Anterior cingulate cortex (tissue), 58 donors: Measurements from ENCODE around the gene CSRNP3.
"Not testable (repeated sequence)": the region's sequence is repeated elsewhere in the genome, so short reads cannot be mapped to it uniquely, and the experiment has no call there.

Experiments
- DNase-seq, 58 donors: peaks; one replicate each; lab custom pipeline; 2025; lab: John Stamatoyannopoulos, UW

The CSRNP3 gene

DNA sequence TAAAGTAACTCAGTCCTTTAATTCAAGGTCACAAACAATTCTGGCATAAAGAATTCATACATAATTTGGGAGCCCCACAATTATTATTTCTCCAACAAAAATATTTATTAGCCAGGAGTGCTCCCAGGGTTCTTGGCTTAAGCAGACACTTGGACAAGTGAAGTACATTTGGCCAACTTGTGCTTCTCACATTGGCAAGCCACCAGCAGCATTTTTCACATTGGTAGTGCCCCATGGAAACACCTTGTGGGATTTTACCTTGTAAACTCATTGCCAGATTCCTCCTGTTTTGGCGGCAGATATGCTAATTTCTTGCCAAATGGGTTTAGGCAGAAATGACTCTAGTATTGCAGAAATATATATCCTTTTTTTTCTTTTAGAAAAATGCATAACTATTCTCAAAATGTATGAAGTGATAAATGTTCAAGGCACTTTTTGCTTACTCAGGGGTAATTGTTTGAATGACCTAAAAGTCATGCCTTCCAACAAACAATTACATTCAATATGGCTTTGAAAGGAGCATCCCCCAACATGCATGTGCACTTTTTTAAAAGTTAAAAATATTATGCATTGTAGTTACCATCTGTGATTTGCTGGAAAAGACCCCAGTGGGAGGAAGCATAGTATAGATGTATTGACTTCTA, 113.5 kb downstream of the CSRNP3 start:
- DNase-seq = peak in 6 of 58 donors; percentile 0 to 14 (median 3)

DNA sequence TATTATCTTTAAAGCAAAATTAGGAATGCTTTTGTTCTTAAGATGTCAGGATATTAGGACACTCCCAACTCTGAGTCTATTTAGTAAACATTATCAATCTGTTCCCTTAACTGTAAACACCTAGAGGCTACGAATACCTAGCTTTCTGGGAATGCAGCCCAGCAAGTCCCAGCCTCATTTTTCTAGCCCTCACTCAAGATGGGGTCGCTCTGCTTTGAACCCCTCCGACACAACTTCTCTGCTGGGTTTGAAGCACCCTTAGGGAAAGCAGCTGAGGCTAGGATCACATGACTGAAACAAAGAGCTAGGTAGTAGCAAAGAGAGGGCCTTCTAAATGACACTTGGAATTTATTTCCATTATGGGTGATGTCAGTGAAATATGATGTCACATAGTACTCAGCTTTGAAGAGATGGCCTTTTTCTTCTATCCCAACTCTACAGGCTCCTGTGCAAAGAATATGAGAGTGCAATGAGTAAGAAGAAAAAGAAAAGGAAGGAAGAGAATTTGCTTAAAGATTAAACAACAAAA, 114.7 kb downstream of the CSRNP3 start:
- DNase-seq = no peak

DNA sequence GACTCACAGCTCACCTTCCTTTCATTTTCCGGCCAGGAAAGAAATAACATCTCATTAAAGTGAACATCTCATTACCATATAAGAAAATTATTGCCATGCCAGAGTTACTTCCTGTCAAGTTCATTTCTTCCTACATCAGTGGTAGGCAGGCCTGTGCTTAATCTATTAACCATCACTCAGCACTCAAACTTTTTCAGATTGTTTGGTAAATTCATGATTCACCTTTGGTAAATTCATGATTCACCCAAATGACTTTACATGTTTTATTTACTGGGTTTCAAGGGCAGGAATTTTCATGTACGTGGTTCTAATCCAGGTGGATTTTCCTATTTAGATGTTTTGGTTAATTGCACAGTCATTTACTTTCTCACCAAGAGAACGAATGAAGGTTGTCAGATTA, 116.5 kb downstream of the CSRNP3 start:
- no peak for DNase-seq

DNA sequence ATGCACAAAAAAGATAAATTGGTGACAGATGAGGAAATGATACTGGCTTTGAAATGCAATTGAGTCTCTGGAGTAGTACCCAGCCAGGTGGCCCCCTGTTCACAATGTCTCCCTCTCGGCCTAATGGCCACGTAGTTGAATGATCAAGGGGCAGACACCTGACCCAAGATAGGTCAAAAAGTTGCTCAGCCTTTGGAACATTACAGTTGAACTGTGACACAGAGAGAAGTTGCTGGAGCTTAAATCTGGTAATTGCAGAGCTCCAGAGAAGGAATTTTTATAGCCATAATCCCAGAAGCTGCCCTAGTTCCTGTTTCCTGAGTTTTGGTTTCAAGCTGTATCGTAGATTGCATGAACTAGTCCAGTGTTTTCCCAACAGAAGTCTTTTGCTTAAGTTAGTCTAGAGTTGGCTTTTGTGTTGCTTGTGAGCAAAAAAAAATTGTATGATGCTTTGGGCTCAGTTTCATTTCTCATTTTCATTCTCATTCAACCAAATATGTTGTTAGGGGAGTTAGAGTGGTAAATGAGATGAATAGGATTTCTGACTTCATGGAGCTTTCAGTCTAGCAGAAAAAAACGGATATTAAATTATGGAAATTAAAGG, 117.9 kb downstream of the CSRNP3 start:
- no peak for DNase-seq

DNA sequence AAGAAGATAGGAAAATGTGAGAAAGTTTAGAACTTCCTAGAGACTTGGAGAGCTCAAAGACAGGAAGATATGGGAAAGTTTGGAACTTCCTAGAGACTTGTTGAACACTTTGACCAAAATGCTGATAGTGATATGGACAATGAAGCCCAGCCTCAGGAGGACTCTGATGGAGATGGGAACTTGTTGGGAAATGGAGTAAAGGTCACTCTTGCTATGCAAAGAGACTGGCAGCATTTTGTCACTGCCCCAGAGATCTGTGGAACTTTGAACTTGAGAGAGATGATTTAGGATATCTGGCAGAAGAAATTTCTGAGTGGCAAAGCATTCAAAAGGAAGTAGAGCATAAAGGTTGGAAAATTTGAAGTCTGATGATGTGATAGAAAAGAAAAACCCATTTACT, 121.5 kb downstream of the CSRNP3 start:
- DNase-seq = not testable (repeated sequence)

DNA sequence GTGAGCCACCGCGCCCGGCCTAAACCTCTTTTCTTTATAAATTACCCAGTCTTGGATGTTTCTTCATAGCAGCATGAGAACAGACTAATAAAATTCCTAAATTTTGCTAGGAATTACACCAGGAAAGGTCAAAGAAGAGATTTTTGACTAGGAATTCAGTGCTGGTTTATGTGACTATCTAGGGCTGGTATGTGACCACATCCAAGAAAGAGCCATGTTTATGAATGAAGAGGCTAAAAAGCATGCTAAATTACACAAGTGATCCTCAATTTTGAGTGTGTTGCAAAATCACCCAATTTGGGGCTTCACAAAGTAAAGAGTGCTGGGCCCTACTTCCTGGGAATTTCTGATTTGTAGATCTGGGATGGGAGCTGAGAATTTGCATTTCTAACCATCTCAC, 123.6 kb downstream of the CSRNP3 start:
- no peak for DNase-seq

DNA sequence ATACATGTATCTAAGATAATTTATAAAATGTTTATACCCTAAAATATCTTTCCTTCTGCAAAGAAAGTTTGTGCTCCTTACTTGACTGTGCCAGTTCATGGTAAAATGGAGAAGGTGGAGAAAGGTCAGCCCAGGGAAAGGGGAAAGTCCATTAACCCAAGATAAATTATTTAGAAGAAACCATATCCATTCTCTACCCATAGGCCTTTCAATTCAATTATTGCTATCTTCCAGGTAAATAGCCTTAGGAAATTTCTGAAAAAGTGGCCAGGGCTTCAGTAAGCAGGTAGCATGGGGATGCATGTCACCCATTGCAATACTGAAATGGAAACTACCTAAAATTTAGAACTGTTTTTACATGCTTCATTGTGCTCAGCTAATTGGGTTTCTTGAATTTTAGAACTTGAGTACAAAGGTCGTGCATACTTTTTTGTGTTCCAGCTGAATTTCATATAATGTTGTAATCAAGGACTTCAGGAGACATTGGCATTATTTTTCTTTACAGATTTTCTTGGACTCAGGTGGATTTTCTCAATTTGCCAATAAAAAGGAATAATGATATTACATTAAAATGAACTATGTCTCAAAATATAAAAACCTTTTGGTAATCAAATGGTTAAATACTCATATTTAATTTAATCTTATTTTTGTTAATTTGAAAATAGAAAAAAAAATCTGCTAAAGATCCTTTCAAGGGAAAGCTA, 124.9 kb downstream of the CSRNP3 start:
- DNase-seq = no peak

DNA sequence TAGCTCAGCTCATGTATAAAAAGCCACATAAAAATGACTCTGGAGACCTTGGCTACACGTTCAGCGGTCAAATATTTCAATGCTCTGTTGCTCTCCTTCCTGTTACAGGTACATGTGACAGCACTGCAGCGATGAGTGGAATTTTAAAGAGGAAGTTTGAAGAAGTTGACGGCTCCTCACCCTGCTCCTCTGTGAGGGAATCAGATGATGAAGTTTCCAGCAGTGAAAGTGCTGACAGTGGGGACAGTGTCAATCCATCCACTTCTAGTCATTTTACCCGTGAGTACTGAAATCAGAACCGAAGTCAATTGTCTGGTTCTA, 125.4 kb downstream of the CSRNP3 start:
- DNase-seq = no peak

DNA sequence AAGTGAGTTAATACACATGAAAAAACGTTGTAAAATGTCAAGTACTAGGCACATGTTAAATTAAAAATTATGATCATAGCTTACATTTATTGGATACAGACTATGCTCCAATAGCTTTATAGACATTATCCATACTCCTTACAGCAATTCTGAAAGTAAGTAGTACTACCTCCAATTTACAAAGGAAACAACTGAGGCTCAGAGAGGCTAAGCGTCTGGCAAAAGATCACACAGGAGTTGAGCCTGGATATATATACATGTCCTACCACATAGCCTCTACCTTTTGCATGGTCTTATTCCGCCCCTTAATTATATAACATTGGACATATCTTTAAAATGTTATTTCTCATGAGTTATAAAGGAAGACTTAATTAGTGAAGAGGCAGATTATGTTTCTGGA, 127.3 kb downstream of the CSRNP3 start:
- DNase-seq = no peak

DNA sequence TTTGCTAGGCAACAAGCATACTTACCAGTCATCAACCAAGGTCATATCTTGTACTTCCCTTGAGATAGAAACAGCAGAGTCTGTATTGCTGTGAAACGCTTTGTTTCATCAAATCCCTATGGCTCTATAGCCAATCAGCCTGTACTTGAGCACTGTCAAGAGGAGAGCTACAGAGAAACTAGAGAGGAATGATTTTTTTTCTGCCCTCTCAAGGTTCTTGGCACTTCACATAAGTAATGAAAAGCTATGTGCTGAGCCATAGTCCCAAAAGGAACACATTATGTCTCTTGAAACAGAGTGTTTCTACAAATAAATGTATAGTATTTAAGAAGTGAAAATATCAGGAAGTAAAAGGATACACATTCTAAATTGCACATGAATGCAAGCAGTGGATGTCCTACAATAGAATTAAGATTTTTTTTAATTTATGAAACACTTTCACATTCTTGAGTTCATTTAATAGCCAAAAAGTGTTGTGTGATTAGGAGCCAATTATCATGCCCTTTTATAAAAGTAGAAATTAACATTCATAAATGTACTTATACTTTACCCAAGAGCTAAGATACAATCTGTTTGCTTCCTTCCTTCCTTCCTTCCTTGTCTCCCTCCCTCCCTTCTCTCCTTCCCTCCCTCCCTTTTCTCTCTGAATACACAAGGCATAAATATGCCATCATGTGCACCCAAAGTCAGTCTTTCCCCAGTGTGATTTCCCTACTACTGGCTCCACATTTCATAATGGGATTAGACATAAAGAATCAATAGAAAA, 131.8 kb downstream of the CSRNP3 start:
- no peak for DNase-seq

DNA sequence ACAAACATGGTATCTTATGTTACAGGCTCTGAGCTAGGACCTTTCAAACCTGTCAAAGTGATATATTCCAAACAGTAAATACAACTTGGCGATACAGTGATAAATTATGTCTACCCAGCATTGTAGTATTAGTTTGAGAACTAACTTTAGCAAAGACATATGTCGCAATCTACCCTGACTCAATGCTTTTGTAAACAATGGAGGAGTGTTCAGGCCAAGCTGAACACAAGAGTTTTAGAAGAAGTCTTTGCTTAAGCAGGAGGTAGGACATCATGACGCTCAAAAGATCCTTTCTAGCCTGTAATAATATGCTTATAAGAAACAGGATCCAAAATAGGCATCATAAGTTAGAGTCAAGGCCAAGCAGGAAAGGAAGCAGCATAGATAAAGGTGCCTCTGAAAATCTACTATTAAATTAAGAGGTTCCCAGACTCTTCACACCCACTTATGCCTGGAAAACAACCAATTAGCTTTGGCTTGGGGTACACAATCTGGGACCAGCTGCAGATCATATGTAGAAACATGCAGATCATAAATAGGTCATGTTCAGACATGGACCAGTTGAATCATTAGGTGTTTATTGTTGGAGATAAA, 132.5 kb downstream of the CSRNP3 start:
- no peak for DNase-seq

DNA sequence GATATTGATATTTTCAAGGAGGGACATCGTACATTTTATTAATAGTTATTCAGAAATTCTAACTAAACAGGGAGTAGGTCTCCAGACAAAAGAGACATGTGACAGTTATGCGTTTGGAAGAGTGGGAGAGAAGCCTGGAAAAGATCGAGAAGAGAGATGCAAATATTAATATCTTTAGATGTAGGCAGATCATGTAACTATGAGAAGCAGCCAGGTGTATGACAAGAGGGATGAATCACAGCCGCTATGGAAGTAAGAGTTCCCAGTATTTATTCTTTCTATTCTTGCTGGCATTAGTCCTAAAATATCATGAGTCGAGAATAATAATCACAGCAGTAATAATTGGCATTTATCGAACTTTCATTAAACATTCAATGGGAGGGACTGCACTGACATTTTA, 140.2 kb downstream of the CSRNP3 start:
- no peak for DNase-seq

DNA sequence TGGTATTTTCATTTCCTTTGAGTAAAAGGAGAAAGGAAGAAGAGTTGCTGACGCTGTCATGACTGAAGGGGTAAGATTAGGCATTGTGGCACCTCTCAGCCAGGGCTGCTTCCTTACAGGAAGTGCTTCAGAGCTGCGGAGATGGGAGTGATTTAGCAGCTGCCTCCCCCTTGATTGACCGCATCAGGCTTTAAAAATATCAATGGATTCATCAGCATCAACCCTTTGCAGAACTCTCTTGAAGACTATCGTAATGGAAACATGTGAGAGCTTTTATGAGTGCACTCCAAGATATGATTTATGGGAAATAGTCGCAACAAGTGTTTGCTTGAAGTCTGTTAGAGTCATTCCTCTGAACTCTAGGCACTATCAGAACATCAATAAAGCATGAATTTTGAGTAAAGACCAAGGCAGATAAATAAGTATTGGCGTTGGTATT, 141.1 kb downstream of the CSRNP3 start:
- no peak for DNase-seq

DNA sequence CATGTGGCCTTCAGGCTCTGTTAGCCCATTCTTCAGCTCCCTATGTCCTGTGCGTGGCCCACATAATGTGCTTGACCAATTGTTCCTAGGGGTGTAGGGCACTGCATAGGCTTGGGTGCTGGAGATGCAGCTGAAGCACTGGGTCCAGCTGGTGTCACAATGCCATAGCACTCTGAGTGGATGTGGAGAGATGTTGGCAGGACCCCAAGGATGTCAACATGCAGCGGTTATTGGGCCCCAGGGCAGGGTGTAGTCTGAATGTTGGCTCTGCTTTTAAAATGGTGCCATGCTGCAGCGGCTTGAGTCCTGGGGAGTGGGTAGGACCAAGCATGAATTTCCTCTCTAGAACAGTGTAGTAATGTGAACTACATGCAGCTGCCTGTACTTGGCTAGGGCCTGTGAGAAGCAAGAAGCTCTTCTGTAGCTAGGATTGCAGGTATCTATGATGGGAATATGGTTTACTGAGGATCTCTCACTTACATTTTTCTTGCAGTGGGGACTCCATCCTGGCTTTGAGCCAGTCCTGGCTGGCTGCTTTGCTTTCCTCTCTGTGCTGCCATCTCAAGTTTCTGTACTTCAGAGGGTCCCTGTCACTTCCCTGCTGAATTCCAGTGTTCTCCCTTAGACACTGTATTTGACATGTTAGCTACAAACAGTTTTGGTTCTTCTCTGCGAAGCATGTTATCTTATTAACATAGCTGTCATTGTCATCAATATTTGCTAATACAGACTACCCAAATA, 148.4 kb downstream of the CSRNP3 start:
- DNase-seq = no peak

DNA sequence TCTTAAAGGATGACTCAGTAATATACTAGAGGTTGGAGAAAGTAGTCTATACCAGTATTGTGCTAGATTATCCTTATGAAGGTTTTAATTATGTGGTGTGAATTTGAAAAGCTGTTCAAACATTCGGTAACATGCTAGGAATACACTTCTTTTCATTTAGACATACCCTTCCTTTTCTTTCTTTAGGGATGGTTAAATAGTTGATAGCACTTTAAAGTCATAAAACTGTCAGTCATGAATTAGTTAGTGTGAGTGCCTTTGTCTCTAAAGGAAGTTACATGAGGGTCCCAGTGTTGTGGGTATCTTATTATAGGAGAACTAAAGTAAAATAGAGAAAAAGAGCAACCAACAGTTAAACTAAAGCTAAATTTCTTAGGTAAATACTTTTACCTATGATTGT, 149.3 kb downstream of the CSRNP3 start:
- DNase-seq = no peak

DNA sequence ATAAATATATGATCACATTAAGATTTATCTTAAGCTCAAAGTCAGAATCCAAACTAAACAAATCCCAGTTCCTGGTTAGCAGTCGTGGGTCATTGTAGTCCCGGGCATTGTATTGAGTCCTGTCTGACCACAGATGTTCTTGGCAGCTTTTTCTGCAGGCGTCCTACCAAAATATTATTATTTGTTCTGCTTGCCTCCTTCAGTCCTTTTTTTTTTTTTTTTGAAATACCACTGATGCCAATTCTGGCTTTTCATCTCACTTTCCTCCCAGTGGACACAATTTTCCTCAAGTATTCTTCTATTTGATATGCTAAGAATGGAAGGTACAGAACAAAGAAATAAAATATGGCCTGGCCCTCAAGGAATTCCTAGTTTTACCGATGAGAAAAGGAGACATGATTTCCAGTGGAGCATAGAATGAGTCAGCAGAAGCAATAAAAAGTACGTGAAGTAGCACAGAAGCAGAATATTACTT, 151.6 kb downstream of the CSRNP3 start:
- no peak for DNase-seq

DNA sequence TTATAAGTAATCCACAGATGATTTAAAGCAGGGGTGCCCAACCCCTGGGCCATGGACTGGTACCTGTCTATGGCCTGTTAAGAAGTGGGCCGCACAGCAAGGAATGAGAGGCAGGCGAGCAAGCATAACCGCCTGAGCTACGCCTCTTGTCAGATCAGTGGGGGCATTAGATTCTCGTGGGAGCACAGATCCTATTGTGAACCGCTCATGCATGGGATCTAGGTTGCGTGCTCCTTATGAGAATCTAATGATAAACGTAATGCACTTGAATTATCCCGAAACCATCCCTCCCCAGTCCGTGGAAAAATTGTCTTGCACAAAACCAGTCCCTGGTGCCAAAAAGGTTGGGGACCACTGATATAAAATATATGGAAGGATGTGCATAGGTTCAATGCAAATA, 153.7 kb downstream of the CSRNP3 start:
- DNase-seq = no peak

DNA sequence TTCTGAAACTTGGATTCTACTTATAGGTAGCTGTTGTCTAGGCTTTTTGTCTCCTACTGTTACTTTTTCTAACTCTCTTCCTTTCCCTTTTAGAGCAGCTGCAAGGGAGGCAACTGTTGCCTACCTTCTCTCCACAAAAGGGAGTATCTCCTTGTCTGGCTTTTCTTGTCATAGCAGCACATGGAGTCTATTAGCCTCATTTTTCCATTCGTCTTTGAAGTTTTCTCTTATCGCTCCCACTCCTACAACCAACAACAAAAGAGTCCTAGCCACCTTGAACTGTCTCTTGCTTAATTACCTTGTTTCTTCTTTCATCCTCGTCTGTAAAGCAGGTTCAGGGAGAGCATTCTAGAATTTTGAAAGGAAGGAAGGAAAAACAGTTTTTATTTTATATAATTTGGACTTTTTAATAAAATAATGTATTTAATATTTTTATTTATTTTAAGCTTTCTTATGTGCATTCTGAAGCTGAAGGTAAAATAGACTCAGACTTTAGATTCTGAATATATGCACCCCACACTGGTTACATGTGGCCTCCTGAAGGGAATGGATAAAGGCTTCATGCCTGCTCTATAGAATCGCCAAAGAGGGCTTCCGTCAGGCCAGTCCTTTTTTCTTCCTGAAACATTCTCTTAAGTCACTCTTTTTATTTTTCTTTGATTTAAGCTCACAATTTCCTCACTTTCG, 154.4 kb downstream of the CSRNP3 start:
- no peak for DNase-seq

DNA sequence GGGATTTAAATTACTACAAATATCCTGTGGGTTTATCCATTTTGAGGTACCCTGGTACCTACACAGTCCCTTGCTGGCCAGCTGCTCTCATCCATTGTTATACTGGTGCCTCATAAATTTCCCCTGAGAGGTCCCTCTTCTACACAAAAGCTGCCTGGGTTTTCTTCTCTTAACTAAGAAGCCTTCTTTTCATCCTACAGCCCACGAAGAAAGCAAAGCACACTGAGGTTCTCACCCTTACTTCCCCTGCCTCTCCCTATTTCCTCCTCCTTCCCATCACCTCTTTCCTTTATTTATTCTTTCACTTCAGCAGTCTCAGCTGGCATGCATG, 154.9 kb downstream of the CSRNP3 start:
- no peak for DNase-seq
